Right lobe of liver (tissue), 6 donors: Measurements from ENCODE around the gene PTPRN2. TPM values are rescaled to one million over a fixed set of nuclear protein-coding genes. Genes with fewer than 3 reads are reported as not detected.

Source experiments
- ATAC-seq, 4 donors: fragments of 200-7000 bp; cut with Tn5 transposase; one replicate each; pipeline ENCODE4 v1.9.1; 2020; ENCODE audit warnings: mild to moderate bottlenecking in 4 of 4, moderate library complexity in 4 of 4
- DNase-seq, 3 donors: peaks; one replicate each; pipeline ENCODE4 v3.0.0-alpha.2; 2020
- H3K27ac ChIP-seq, 3 donors: fragments of 200-600 bp; one replicate each; pipeline ENCODE4 v1.8.0; 2022
- H3K27me3 ChIP-seq, 2 donors: fragments of 200-600 bp; one replicate each; pipeline ENCODE4 v1.8.0; 2022
- H3K36me3 ChIP-seq, 4 donors: fragments of 200-600 bp; sonication (generic) in 1 of 4; one replicate each; pipeline versions ENCODE4 v1.5.1 to v1.8.0; 2017 to 2022; ENCODE audit warnings: control low read depth in 1 of 4
- H3K4me1 ChIP-seq, 4 donors: fragments of 200-600 bp; sonication (generic) in 1 of 4; one replicate each; pipeline versions ENCODE4 v1.5.1 to v1.8.0; 2017 to 2022; ENCODE audit warnings: control low read depth in 1 of 4
- H3K4me3 ChIP-seq, 3 donors: fragments of 200-600 bp; one replicate each; pipeline ENCODE4 v1.8.0; 2022
- H3K9me3 ChIP-seq, 4 donors: fragments of 200-600 bp; sonication (generic) in 1 of 4; one replicate each; pipeline versions ENCODE4 v1.5.1 to v1.8.0; 2017 to 2022; ENCODE audit warnings: control low read depth in 1 of 4
- CTCF ChIP-seq, 4 donors: fragments of 200-600 bp in 3 of 4; fragments of 450-650 bp in 1 of 4; IDR thresholded peaks; one replicate each; pipeline versions ENCODE4 v1.5.1 to v1.8.0; 2016 to 2022; ENCODE audit warnings: antibody characterized with exemption in 4 of 4, mild to moderate bottlenecking in 2 of 4
- POLR2A ChIP-seq: fragments of 450-650 bp; IDR thresholded peaks from one replicate; pipeline ENCODE4 v1.6.1; 2017; ENCODE audit warnings: antibody characterized with exemption, mild to moderate bottlenecking
- WGBS: methylation state at CpG from one replicate; pipeline ENCODE4 v1.1.6; 2018; ENCODE audit warnings: low coverage, low lambda C conversion rate; ENCODE audit not compliant: insufficient coverage; ENCODE audit errors: missing lambda C conversion rate; 5-methylcytosine and 5-hydroxymethylcytosine counted together
- intact Hi-C, 2 donors: fragments of 100-400 bp; cut with DNase I; formaldehyde crosslinking; loops; one replicate each; pipeline versions ENCODE4 v1.11.2 to v1.14.1; 2022
- total RNA-seq, 6 experiments: library from RNA; depleted of rRNA in 2 of 6; stranded (reverse); fragments of >200 nt in 2 of 6; fragmentation: NEBNext Ultra II Directional in 3 of 6; extraction: Animal tissue kit (Norgen Biotek cat#: 25700) in 3 of 6; gene quantifications; one replicate each; pipeline versions ENCODE4 v1.1.0 to v1.2.4, GENCODE V29; 2016 to 2023
- donor health status: DM: no; HTN: yes; CAD: no.
- donor health status: DM: no; HTN: no; CAD: no.
- donor health status: DM: no; HTN: no; CAD: no.
- donor health status: DM: no; HTN: yes; CAD: no.
- donor health status: DM: no; HTN: yes; CAD: no.

PTPRN2 gene
- total RNA-seq, 6 experiments from 2014 or later, result 0.15 to 0.87 (median 0.67) TPM

- peak in 1 of 3 donors; percentile 27 for DNase-seq
- 67% methylated on average over 7 of the region's 26 CpGs for WGBS
- no peak for ATAC-seq
Observed at GRCh38 chr7:157816526-157817250, 770.9 kb downstream of the PTPRN2 start.

GRCh38 chr7:157816086-157816485 lies 771.5 kb downstream of the PTPRN2 start:
- Histone ChIP-seq H3K27me3 (no peaks in the 10 kb centered on the region), H3K4me3 (no peak overlapping the region), H3K36me3 (no peaks in the 10 kb centered on the region), H3K27ac (no peak overlapping the region), H3K4me1 (no peaks in the 10 kb centered on the region), H3K9me3 (no peaks in the 10 kb centered on the region)
- TF ChIP-seq POLR2A (no peak), CTCF (IDR thresholded peaks at IDR 0.05) (no peak)
- ATAC-seq, result no peak
- intact Hi-C loops, result no loop called here
- DNase-seq, result peak in 1 of 3 donors; percentile 43
- WGBS, result 68% methylated on average over 5 of the region's 12 CpGs

More at GRCh38 chr7:157816526-157817250, 770.9 kb downstream of the PTPRN2 start:
- no peaks in the 10 kb centered on the region for H3K9me3 ChIP-seq
- TF ChIP-seq POLR2A (no peak), CTCF (IDR thresholded peaks at IDR 0.05) (no peak)
- H3K36me3 ChIP-seq, result no peaks in the 10 kb centered on the region
- H3K4me3 ChIP-seq, result no peak overlapping the region
- no peaks in the 10 kb centered on the region for H3K4me1 ChIP-seq
- no peaks in the 10 kb centered on the region for H3K27me3 ChIP-seq
- no peak overlapping the region for H3K27ac ChIP-seq
- intact Hi-C loops, result no loop called here

GRCh38 chr7:157815706-157816022 lies 772.0 kb downstream of the PTPRN2 start:
- H3K9me3 ChIP-seq, result no peaks in the 10 kb centered on the region
- no peaks in the 10 kb centered on the region for H3K4me1 ChIP-seq
- ATAC-seq (no peak), DNase-seq (peak in 1 of 3 donors; percentile 28)
- no peaks in the 10 kb centered on the region for H3K27me3 ChIP-seq
- H3K36me3 ChIP-seq, result no peaks in the 10 kb centered on the region
- intact Hi-C loops, result no loop called here
- TF ChIP-seq POLR2A (no peak), CTCF (IDR thresholded peaks at IDR 0.05) (no peak)
- no peak overlapping the region for H3K4me3 ChIP-seq
- 65% methylated on average over 2 of the region's 10 CpGs for WGBS
- H3K27ac ChIP-seq, result no peak overlapping the region

GRCh38 chr7:157814931-157815705 lies 772.5 kb downstream of the PTPRN2 start:
- ATAC-seq (no peak), DNase-seq (peak in 1 of 3 donors; percentile 41)
- TF ChIP-seq POLR2A, result no peak
- no peak for TF ChIP-seq CTCF (IDR thresholded peaks at IDR 0.05)
- H3K36me3 ChIP-seq, result no peaks in the 10 kb centered on the region
- H3K4me3 ChIP-seq, result no peak overlapping the region
- H3K27me3 ChIP-seq, result no peaks in the 10 kb centered on the region
- no peaks in the 10 kb centered on the region for H3K9me3 ChIP-seq
- no peaks in the 10 kb centered on the region for H3K4me1 ChIP-seq
- intact Hi-C loops, result no loop called here
- WGBS, result 70% methylated on average over 8 of the region's 28 CpGs
- H3K27ac ChIP-seq, result no peak overlapping the region
